ENCODE measurements around the gene GMPS. TPM values are rescaled to one million over a fixed set of nuclear protein-coding genes. Genes with fewer than 3 reads are reported as not detected.

Gene GMPS
- total and polyA plus RNA-seq, 10 of the 15 experiments (the other 5 are each of a cell fraction or from before 2014, with no cell fraction given): 33.2 to 143 (median 79.0) TPM

- TF ChIP-seq NR2C2 (IDR thresholded peaks at IDR 0.05; ENCODE audit: borderline replicate concordance, control insufficient read depth, insufficient read length, low read depth): no peak
- TF ChIP-seq TAF1 (IDR thresholded peaks at IDR 0.05; ENCODE audit: borderline replicate concordance, low read depth, low read length): no peak
- TF ChIP-seq SUZ12 (IDR thresholded peaks at IDR 0.05; ENCODE audit: unreplicated experiment): no peak
- no peak for TF ChIP-seq WRNIP1 (IDR thresholded peaks at IDR 0.05; ENCODE audit: borderline replicate concordance, low read depth, low read length)
- TF ChIP-seq, protein P1, sequence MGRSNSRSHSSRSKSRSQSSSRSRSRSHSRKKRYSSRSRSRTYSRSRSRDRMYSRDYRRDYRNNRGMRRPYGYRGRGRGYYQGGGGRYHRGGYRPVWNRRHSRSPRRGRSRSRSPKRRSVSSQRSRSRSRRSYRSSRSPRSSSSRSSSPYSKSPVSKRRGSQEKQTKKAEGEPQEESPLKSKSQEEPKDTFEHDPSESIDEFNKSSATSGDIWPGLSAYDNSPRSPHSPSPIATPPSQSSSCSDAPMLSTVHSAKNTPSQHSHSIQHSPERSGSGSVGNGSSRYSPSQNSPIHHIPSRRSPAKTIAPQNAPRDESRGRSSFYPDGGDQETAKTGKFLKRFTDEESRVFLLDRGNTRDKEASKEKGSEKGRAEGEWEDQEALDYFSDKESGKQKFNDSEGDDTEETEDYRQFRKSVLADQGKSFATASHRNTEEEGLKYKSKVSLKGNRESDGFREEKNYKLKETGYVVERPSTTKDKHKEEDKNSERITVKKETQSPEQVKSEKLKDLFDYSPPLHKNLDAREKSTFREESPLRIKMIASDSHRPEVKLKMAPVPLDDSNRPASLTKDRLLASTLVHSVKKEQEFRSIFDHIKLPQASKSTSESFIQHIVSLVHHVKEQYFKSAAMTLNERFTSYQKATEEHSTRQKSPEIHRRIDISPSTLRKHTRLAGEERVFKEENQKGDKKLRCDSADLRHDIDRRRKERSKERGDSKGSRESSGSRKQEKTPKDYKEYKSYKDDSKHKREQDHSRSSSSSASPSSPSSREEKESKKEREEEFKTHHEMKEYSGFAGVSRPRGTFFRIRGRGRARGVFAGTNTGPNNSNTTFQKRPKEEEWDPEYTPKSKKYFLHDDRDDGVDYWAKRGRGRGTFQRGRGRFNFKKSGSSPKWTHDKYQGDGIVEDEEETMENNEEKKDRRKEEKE (IDR thresholded peaks at IDR 0.05): no peak
- no peak for TF ChIP-seq ESRRA (IDR thresholded peaks at IDR 0.05; ENCODE audit: low read length)
- TF ChIP-seq CBX5 (IDR thresholded peaks at IDR 0.05; ENCODE audit: low read depth): no peak
- no peak for TF ChIP-seq GATAD2B (conservative IDR thresholded peaks at IDR 0.05; ENCODE audit: low read depth)
- no peak for TF ChIP-seq CHD2 (IDR thresholded peaks at IDR 0.05; ENCODE audit: borderline replicate concordance, low read depth, low read length)
- TF ChIP-seq RAD21 (IDR thresholded peaks at IDR 0.05; ENCODE audit: insufficient read depth, low read depth, low read length): no peak
- no peak for TF ChIP-seq KAT2A (conservative IDR thresholded peaks at IDR 0.05; ENCODE audit: control insufficient read depth, low read depth, low read length)
- TF ChIP-seq BCL11A (IDR thresholded peaks at IDR 0.05; ENCODE audit: low read depth, low read length): no peak
- TF ChIP-seq BRCA1 (IDR thresholded peaks at IDR 0.05; ENCODE audit: low read depth, low read length): no peak
- 0 out of 2 replicates have a peak, but pooled peaks have one; percentile 15 for TF ChIP-seq ATF7 (IDR thresholded peaks at IDR 0.05; ENCODE audit: low read depth)
- no peak for TF ChIP-seq RELB (IDR thresholded peaks at IDR 0.05; ENCODE audit: low read depth)
- TF ChIP-seq ZNF207 (IDR thresholded peaks at IDR 0.05; ENCODE audit: borderline replicate concordance): no peak
- TF ChIP-seq CBFB (IDR thresholded peaks at IDR 0.05; ENCODE audit: low read depth): no peak
Measured at GRCh38 chr3:155880286-155880685, 9.8 kb downstream of the GMPS start (continued).

All from GM12878 (cell line).